Kidney epithelial cell (primary cell): Measurements from ENCODE around the gene ACR. TPM values are rescaled to one million over a fixed set of nuclear protein-coding genes. Genes with fewer than 3 reads are reported as not detected.
"Not testable (repeated sequence)": the region's sequence is repeated elsewhere in the genome, so short reads cannot be mapped to it uniquely, and the experiment has no call there.

ENCODE experiments used
- DNase-seq: peaks from one replicate; pipeline ENCODE4 v3.0.0-alpha.2; 2010; ENCODE audit warnings: low read depth
- H3K27me3 ChIP-seq: 2 replicates; pipeline ENCODE4 v1.6.0; 2011; ENCODE audit warnings: low read length; ENCODE audit not compliant: control insufficient read depth, insufficient read depth
- H3K36me3 ChIP-seq: 2 replicates; pipeline ENCODE4 v1.5.1; 2011; ENCODE audit warnings: low read length; ENCODE audit not compliant: control insufficient read depth, insufficient read depth
- H3K4me3 ChIP-seq: 2 replicates; pipeline ENCODE4 v1.5.1; 2011; ENCODE audit warnings: low read depth, mild to moderate bottlenecking, control low read depth, low read length
- CTCF ChIP-seq: IDR thresholded peaks from 2 replicates; pipeline ENCODE4 v1.5.1; 2011; ENCODE audit warnings: mild to moderate bottlenecking, moderate library complexity, low read length, control low read depth, inconsistent platforms; ENCODE audit not compliant: insufficient read depth, poor library complexity, severe bottlenecking
- total RNA-seq: library from RNA; depleted of rRNA; stranded (reverse); fragments of >200 nt; gene quantifications from 2 replicates; pipeline ENCODE4 v1.2.3, GENCODE V29; 2015

The ACR gene
- total RNA-seq, 1 donor from 2014 or later = not detected

- no peaks in the 10 kb centered on the region for H3K36me3 ChIP-seq
- DNase-seq = no peak
- peaks cover 49% of the 10 kb centered on the region for H3K27me3 ChIP-seq
- TF ChIP-seq CTCF = no peak
- H3K4me3 ChIP-seq = no peak overlapping the region
Measured at GRCh38 chr22:50734986-50735738, 2.8 kb upstream of the ACR start.

- peaks cover 44% of the 10 kb centered on the region for H3K27me3 ChIP-seq
- DNase-seq = no peak
- no peak for TF ChIP-seq CTCF
- H3K36me3 ChIP-seq = no peaks in the 10 kb centered on the region
- H3K4me3 ChIP-seq = no peak overlapping the region
Measured at GRCh38 chr22:50735739-50736030, 2.3 kb upstream of the ACR start.

GRCh38 chr22:50738649-50739227 lies 734 bp downstream of the ACR start:
- no peak for TF ChIP-seq CTCF
- Histone ChIP-seq H3K36me3 (no peaks in the 10 kb centered on the region), H3K27me3 (peaks cover 18% of the 10 kb centered on the region), H3K4me3 (no peak overlapping the region)
- DNase-seq = no peak

GRCh38 chr22:50739279-50739691 lies 1.3 kb downstream of the ACR start:
- Histone ChIP-seq H3K27me3 (peaks cover 13% of the 10 kb centered on the region), H3K4me3 (no peak overlapping the region), H3K36me3 (no peaks in the 10 kb centered on the region)
- DNase-seq = no peak
- no peak for TF ChIP-seq CTCF

- peaks cover 11% of the 10 kb centered on the region for H3K27me3 ChIP-seq
- TF ChIP-seq CTCF = no peak
- no peaks in the 10 kb centered on the region for H3K36me3 ChIP-seq
- no peak for DNase-seq
- no peak overlapping the region for H3K4me3 ChIP-seq
Measured at GRCh38 chr22:50739894-50740293, 1.9 kb downstream of the ACR start.

GRCh38 chr22:50740714-50741113 lies 2.7 kb downstream of the ACR start:
- H3K4me3 ChIP-seq, H3K27me3 ChIP-seq, H3K36me3 ChIP-seq, DNase-seq: not testable (repeated sequence)

GRCh38 chr22:50744424-50744823 lies 6.4 kb downstream of the ACR start:
- H3K27me3 ChIP-seq, H3K4me3 ChIP-seq, DNase-seq, H3K36me3 ChIP-seq: not testable (repeated sequence)

GRCh38 chr22:50747521-50747920 lies 9.5 kb downstream of the ACR start:
- H3K36me3 ChIP-seq = not testable (repeated sequence)

GRCh38 chr22:50748630-50749029 lies 10.6 kb downstream of the ACR start:
- H3K4me3 ChIP-seq, H3K36me3 ChIP-seq, DNase-seq, H3K27me3 ChIP-seq: not testable (repeated sequence)

More at GRCh38 chr22:50747521-50747920, 9.5 kb downstream of the ACR start:
- not testable (repeated sequence) for DNase-seq, H3K27me3 ChIP-seq, H3K4me3 ChIP-seq
